GM21723 (cell line): ENCODE results near the gene STAT5A.

Experiments
- ATAC-seq: cut with Tn5 transposase; IDR thresholded peaks from one replicate; pipeline ENCODE4 v1.9.1; 2021; ENCODE audit warnings: mild to moderate bottlenecking, moderate library complexity; ENCODE audit not compliant: unreplicated experiment

Gene STAT5A

DNA sequence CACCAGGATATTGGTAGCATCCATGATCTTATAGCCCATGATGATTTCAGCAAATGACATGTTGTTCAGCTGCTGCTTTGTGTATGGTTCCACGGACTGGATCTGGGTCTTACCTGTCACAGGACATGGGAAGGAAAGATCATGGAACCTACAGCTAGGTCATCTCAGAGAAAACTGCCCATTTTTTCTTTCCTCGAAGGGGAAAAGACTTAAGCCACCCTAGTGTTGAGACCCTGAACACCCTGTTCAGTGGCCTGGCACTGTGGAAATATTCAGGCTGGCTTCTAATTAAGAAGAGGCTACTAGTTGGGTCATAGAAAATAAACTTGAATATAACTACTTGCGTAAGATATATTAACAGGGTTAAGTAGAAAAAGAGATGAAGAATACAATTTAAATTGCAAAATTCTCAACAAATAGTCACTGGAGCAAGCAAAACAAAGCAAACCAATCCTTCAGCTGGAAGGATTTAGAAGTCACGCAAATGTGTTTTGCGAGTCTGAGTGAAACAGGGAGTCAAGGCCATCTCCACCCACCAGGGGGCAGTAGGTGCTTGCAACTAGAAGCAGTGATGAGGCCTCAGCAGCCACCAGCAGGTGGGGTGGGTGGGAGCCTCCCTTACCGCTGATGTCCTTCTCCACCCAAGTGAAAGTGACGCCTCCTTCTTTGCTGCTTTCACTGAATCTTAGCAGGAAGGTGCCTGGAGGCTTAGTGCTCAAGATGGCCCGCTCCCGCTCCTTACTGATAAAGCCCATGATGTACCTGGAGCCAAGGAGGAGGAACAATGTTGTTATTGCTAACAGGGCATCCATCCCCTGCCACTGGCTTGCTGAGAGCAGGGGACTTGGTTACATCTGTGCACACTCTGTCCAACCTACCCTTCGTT, 34.3 kb downstream of the STAT5A start:
- peak; percentile 70 for ATAC-seq

DNA sequence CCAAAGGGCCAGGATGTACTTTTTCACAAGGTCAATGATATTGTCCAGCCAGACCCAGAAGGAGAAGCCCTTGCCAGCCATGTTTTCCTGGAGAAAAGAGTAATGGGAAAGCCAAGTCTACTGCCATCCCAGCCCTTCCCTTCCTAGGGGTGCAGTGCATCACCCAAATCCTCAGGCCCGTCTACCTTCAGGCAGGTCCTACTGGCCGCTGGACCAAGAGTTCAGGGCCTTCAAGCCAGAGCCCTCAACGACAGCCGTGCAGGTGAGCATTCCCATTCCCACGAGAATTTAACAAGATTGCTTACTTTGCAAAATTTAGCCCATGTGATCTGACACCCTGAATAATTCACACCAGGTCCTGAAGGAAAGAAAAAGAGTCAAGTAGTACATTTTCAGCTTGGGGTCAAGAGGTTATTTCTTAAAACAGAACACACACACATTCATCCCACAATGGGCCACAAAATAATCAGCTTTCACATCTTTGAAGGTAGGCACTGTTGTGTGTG, 35.0 kb downstream of the STAT5A start:
- no peak for ATAC-seq

DNA sequence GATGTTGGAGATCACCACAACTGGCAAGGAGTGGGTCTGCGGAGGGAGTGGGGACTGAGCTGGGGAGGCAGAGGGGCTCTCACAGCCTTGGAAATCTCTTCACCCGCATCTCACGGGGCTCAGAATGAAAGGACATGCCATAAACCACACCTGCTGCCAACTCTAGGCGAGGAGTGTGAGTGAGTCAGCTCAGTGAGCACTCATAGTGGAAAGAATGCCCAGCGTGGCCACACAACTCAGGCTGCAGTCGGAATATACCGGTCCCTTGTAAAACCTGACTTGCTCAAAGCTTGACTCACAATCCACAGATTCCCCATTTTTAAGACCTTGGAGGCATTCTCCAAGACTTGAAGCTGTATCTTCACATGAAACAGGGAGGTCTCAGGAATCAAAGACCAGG, 36.7 kb downstream of the STAT5A start:
- no peak for ATAC-seq

DNA sequence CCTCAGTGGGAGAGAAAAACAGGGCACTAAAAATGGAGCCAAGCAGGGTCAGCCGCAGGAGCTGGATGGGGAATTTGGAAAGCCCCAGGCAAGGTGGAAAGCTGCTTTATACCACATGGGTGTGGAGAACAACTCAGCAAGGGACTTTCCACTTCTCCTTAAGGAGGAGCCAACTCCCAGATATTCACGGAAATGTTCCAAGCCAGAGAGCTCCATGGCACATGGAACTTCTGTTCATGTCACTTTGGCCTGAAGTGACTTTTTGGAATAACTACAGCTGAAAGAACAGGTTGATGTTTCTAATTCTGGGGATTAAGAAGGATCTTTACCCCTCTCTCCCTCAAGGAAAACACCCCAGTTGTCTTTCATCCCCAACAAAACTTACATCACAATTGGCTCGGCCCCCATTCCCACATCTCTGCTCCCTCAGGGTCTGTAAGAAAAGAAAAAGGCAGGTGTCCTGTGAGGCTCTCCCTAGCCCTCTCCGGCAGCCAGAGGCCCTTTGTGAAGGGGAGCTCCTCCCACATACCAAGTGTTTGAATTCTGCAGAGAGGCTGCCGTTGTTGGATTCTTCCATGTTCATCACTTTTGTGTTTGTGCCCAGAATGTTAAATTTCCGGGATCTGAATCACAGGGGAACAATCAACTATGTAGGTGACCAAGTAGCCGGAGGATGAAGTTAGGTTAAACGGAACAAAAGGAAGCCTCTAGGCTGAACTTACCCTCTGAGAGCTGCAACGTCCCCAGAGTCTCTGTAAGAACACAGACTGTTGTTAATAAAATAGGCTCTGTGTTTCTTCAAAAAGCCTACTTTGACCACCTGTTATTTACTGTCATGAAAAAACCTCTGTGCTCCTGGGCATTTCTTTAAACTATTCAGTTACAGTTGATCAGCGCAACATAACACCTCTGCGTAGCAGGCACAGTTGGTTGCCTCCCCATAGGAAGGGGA, 41.0 kb downstream of the STAT5A start:
- ATAC-seq = no peak

DNA sequence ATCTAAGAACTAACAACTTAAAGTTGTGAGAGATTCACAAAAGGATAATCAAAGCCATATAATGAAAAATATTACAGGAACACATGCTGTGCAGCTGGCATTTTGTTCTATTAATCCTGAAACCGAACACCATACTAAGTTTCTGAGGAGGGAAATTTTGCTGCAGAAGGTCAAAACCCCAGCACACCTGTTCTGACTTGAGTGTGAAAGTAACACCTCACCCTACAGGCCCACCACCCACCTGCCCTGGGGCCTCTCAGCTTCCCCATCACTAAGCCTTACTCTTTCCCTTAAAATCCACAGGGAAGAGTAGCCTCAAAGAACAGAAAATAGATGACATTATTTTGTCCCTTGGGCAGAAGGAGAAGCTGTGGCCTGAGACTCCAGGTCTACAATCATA, 44.8 kb downstream of the STAT5A start:
- ATAC-seq = no peak

DNA sequence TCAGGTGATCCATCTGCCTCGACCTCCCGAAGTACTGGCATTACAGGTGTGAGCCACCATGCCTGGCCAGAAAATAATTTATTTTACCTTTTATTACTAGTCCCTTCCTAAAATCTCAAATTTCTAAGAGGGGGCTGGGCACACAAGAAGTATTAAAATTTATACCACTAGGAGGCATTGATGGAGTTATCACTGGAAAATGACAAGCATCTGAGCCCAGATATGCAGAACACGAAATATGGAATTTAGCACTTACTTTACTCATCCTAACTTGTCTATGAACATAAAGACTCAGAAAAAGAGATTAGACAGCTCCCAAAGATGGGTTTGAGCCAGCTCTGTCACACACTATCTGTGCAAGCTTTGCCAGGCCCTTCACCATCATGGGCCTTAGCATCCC, 46.4 kb downstream of the STAT5A start:
- ATAC-seq = no peak

DNA sequence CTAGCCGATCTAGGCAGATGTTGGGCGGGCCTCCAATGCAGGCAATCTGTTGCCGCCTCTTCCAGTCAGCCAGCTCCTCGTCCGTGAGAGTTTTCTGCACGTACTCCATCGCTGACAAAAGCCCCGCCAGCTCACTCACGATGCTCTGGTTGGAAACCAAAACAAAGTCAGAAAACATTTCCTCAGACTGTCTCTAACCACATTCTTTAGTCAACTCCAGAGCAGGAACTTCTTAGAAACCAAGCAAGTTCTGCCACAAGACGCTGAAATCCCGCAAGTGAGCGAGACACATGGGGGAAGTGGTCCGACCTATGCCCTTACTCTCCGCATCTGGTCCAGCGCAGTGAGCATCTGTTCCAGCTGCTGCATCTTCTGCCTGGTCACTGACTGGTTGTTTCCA, 49.1 kb downstream of the STAT5A start:
- ATAC-seq = peak; percentile 64

DNA sequence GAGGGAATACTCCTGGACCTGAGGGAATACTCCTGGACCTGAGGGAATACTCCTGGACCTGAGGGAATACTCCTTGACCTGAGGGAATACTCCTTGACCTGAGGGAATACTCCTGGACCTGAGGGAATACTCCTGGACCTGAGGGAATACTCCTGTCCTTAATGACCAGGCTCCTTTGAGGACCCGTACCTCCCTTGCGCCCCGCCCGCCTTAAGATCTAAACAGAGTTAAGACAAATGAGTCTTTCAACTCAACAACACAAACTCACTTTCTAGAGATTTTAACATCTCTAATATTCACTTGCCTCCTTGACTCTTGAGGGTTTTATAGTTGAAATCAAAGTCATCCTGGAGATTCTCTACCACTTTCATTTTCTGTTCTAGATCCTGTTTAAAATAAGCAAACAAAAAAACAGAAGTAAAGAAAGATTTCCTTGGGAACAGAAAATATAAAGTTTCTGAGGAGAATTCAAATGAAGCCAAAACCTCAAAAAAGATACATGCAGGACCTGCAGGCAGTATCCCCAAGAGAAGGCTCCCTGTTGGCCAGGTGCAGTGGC, 50.2 kb downstream of the STAT5A start:
- no peak for ATAC-seq

DNA sequence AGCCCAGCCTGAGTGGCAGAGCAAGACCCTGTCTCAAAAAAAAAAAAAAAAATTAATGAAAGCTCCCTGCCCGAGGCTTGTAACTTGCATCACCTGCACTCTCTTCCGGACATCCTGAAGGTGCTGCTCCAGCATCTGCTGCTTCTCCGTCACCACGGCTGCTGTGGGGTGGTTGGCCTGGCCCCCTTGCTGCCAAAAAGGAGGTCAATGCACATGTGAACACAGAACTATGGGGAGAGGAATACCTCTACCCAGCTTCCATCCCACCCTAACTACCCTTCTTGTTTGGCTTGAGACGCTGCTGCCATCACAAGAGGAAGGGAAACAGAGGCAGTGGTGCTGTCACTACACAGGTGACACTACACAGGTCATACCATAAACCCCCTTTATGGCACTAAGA, 50.9 kb downstream of the STAT5A start:
- ATAC-seq = no peak

DNA sequence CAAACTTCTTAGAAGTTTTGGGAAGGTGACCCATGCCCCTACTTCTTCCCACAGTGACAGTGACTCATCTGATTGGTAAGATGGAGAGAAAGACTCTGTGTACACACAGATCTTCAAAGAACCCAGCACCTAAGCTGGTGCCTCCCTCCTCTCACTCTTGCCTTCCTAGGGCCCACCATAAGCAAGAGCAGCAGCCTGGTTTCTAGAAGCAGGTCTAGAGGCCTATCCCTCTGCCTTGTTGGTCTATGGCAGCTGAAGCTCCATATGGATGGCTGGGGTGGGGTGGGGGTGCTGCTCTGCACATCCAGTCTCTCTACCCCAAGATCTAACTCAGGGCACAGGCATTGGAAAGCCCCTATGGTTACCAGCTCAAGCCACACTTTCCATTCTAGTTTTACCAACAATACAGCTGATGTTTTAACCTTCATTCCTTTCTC, 52.4 kb downstream of the STAT5A start:
- ATAC-seq = no peak

DNA sequence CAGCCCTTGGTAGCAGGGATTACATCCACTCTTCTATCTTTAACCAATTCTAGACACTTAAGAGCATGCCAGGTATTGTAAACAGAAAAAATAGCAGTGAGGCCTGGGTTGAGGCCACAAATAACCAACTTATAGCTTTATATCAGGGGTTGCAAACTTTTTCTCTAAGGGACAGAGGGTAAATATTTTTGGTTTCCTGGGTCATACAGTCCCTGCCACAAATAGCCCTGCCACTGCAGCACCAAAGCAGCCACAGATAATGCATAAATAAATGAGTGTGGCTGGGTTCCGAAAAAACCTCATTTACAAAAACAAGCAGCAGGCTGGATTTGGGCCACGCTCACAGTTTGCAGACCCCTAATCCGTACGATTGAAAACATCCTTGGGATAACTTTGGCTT, 53.3 kb downstream of the STAT5A start:
- ATAC-seq = no peak

DNA sequence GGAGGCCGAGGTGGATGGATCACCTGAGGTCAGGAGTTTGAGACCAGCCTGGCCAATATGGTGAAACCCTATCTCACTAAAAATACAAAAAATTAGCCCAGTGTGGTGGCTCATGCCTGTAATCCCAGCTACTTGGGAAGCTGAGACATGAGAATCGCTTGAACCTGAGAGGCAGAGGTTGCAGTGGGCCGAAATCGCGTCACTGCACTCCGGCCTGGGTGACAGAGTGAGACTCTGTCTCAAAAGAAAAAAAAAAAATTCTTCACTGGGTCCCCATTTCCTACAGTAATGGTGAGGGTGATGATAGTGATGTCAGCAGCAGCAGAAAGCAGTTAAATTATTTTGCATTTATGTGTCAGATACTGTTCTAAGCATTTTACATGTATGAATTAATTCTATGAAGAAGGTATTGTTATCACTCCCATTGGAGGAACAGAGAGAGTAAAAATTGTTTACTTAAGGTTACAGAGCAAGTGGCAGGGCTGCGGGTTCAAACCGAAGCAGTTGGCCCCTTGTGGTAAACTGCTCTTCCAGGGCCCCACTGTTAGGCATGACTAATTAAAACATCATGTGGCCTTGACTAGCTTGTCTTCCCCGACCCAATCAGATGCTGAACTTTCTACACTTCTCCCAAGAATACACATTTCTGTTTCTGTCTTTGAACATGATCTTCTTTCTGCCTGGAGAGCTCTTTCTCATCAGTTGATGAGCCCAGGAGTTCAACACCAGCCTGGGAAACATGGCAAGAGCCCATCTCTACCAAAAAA, 54.1 kb downstream of the STAT5A start:
- no peak for ATAC-seq

DNA sequence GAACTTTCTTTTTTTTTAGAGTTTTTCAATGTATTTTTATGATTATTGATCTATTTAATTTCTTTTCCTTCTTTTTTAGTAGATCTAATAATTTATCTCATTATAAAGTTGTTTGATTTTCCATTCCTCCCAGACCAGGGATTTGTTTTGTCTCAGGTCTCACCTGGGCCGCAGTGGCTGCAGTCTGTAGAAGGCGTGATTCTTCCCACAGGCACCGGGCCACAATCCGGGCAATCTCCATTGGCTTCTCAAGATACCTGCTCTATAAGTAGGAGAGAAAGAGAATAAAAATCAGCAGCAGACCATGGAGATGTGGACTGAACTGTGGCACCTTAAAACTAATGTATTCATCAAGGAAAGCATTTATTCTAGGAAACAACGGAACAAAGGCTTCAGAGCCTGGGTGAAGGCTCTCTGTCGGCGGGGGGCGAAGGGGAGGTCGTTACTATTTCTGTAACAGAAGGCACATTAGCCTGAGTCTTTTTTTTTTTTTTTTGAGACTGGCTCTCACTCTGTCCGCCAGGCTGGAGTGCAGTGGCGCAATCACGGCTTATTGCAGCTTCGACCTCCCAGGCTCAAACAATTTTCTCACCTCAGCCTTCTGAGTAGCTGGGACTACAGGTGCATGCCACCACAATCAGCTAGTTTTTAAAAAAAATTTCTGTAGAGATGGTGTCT, 57.2 kb downstream of the STAT5A start:
- ATAC-seq = no peak

DNA sequence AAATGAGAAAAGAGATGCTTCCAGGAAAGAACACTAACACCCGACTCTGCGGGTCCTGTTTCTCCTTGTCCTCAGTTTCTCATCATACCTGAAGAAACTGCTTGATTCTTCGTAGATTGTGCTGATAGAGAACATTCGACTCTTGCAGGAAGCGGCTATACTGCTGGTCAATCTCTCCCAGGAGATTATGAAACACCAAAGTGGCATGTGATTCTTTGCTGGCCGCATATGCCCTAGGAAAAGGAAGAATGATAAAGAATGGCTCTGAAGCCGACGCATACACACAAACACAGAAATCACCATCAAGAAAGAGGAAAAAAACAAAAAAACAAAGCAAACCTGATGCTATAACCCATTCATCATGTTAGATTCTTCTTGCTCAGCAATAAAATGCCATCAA, 58.2 kb downstream of the STAT5A start:
- ATAC-seq = no peak

DNA sequence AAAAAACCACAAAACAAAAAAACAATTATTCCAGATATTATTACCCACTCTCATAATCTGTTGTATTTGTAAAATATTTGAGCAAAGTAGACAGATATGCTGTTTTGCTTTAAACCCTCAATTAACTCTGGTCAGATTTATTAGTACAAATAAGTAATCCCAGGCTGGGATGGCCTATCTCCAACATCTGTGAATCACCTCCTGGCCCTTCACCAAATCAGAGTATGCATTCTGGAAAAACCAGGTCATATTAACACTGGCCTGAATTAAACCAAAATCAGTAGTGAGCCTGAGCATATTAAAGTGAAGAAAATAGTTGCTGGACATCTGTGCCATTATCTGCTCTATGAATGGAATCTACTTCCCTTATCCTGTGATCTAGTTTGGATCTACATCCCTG, 58.9 kb downstream of the STAT5A start:
- ATAC-seq = no peak

DNA sequence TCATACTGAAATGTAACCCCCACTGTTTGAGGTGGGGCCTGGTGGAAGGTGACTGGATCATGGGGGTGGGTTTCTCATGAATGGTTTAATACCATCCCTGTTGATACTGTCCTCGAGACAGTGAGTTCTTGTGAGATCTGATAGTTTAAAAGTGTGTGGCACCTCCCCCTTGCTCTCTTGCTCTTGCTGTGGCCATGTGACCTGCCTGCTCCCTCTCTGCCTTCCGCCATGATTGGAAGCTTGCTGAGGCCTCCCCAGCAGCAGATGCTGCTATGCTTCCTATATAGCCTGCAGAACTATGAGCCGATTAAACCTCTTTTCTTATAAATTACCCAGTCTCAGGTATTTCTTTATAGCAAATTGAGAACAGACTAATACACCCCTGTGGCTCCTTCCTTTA, 59.3 kb downstream of the STAT5A start:
- ATAC-seq = no peak

DNA sequence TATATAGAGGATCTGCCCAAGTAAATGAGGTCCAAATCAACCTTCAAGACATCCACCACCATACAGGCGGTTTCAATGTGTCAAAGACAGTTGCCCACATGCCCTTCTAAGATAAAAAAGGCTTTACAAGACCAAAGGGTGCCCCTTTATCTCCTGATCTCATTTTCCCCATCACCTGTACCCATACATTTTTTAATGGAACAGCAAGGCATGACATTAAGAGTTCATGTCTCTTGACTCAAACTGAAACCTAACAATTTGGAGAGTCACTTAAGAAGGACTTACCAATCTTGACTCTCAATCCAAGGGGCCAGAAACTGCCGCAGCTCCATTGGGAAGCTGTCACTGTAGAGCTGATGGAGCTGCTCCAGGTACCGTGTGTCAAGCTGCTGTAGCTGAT, 59.8 kb downstream of the STAT5A start:
- ATAC-seq = no peak

DNA sequence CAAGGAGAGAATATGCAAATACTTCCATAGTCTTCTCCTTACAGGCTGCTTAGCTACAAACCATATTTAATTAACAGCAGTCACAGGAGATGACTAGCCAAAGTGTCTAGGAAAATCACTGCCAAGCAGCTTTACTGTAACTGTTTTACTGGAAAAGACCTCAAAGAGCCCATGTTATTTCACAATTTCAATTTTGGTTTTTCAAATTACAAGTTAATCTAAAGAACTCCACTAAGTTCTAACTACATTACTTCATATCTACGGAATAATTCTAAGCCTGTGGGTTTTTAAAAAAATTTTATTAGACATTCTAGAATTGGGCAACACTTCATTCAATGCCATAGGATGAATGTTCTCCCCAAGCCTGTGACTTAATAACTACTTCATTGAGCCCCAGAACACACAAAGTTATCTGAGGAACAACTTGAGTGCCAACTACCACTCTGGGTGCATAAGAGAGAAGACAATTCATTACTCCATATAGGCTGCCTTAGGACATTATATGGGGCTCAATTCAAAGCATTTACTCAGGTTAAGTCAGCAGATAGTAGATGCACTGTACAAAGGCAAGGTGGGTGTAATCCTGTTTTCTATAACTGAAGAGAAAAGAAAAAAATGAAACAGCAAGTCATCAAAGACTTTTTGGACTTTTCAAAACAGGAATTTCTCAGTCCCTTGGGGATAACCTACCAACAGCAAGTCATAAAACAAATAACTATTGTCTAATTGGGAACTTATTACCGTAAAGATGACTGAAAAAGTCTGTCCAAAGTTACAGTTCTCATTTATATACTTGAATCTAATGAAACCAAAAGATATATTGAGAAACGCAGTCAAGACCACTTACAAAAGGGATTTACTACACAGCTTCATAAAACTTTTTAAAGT, 66.9 kb downstream of the STAT5A start:
- ATAC-seq = no peak

DNA sequence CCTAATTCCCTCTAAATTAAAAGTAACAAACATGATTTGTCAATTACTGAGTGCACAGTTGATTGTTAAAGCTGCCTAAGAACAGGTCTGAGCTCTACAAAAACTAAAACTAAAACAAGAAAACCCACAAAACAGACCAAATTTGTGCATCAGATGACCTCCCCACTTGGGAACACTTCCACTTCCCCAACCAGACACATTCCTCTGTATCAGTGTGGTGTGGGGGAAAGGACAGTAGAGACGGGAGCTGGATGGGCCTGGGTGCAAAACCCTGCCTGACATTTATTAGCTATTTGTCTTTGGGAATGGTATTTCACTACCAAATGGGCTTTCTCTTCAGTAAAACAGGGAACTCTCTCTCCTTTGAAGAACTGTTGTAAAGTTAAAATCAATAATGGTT, 70.1 kb downstream of the STAT5A start:
- no peak for ATAC-seq
